Gastroesophageal sphincter (tissue), 4 donors: Measurements from ENCODE around the gene CTNNA3. TPM values are rescaled to one million over a fixed set of nuclear protein-coding genes. Genes with fewer than 3 reads are reported as not detected.

Experiments used
- ATAC-seq: fragments of 150-250 bp; one replicate; pipeline ENCODE4 v1.9.1; 2016; ENCODE audit warnings: mild to moderate bottlenecking, moderate library complexity
- H3K27ac ChIP-seq, 4 donors: fragments of 200-600 bp; sonication (generic) in 3 of 4; 1 replicate in 3 of 4; 2 replicates in 1 of 4; pipeline ENCODE4 v1.5.1; 2016 to 2019
- H3K27me3 ChIP-seq: fragments of 200-600 bp; sonication (generic); one replicate; pipeline ENCODE4 v1.5.1; 2019
- H3K36me3 ChIP-seq, 2 donors: fragments of 200-600 bp; sonication (generic); one replicate each; pipeline ENCODE4 v1.5.1; 2019; ENCODE audit warnings: control low read depth in 1 of 2
- H3K4me1 ChIP-seq, 3 donors: fragments of 200-600 bp; sonication (generic); 1 replicate in 2 of 3; 2 replicates in 1 of 3; pipeline ENCODE4 v1.5.1; 2016 to 2019; ENCODE audit warnings: control low read depth in 2 of 3
- H3K4me3 ChIP-seq, 2 donors: fragments of 200-600 bp; sonication (generic); one replicate each; pipeline ENCODE4 v1.5.1; 2019; ENCODE audit warnings: mild to moderate bottlenecking in 1 of 2, moderate library complexity in 1 of 2
- H3K9me3 ChIP-seq, 3 donors: fragments of 200-600 bp; sonication (generic); one replicate each; pipeline ENCODE4 v1.5.1; 2017 to 2019; ENCODE audit warnings: control low read depth in 2 of 3
- CTCF ChIP-seq, 4 experiments: fragments of 200-600 bp in 2 of 4; fragments of 450-650 bp in 2 of 4; sonication (generic) in 1 of 4; IDR thresholded peaks; one replicate each; pipeline ENCODE4 v1.5.1; 2017 to 2019; ENCODE audit warnings: antibody characterized with exemption in 4 of 4, mild to moderate bottlenecking in 2 of 4, moderate library complexity in 2 of 4
- EP300 ChIP-seq: sonication (generic); formaldehyde crosslinking; IDR thresholded peaks from one replicate; pipeline ENCODE4 v1.6.1; 2017; ENCODE audit warnings: antibody characterized with exemption, mild to moderate bottlenecking
- POLR2A ChIP-seq, 2 donors: fragments of 450-650 bp; IDR thresholded peaks; one replicate each; pipeline ENCODE4 v1.6.1; 2017; ENCODE audit warnings: antibody characterized with exemption in 2 of 2, mild to moderate bottlenecking in 2 of 2, moderate library complexity in 1 of 2
- POLR2AphosphoS5 ChIP-seq: sonication (generic); formaldehyde crosslinking; IDR thresholded peaks from one replicate; pipeline ENCODE4 v1.6.1; 2017; ENCODE audit warnings: antibody characterized with exemption
- WGBS, 2 donors: methylation state at CpG; one replicate each; pipeline ENCODE4 v1.1.5; 2018; ENCODE audit warnings: low coverage in 1 of 2; 5-methylcytosine and 5-hydroxymethylcytosine counted together
- total RNA-seq, 4 donors: library from RNA; depleted of rRNA; stranded (reverse); fragments of >200 nt; gene quantifications; one replicate each; pipeline ENCODE4 v1.1.0, GENCODE V29; 2016

The CTNNA3 gene
- total RNA-seq, 4 donors from 2014 or later = 5.1 to 22.0 (median 13.8) TPM

GRCh38 chr10:66565999-66566398 lies 1130.0 kb downstream of the CTNNA3 start:
- TF ChIP-seq POLR2AphosphoS5 = no peak
- TF ChIP-seq EP300 = no peak
- no peak for TF ChIP-seq CTCF (IDR thresholded peaks at IDR 0.05)
- TF ChIP-seq POLR2A (IDR thresholded peaks at IDR 0.05) = no peak
- Histone ChIP-seq H3K27me3 (no peaks in the 10 kb centered on the region), H3K4me1 (no peaks in the 10 kb centered on the region), H3K27ac (no peak overlapping the region), H3K4me3 (no peak overlapping the region), H3K36me3 (no peaks in the 10 kb centered on the region), H3K9me3 (no peaks in the 10 kb centered on the region)
- WGBS, 2 donors = 72 to 79% methylated on average over 4 of the region's 4 CpGs
- ATAC-seq = no peak

DNA sequence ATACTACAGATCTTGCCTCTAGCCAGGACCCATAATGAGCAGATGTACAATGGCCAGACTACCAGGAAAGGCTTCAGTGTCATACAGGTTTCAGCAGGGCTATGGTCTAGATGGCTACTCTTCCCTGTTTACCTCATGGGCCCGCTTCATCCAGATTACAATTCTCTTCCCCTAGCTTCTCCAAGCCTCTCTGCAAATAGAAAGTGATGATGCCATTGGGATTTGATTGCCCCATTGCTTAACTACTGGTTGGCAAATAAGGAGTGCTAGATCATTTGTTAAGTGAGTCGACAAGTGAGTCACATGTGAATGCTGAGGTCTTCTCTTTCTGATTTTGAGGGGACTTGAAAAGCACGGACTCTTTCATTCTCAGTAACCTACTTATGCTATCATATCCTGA lies 1131.7 kb downstream of the CTNNA3 start:
- Histone ChIP-seq H3K27me3 (no peaks in the 10 kb centered on the region), H3K27ac (no peak overlapping the region), H3K4me1 (no peaks in the 10 kb centered on the region), H3K9me3 (no peaks in the 10 kb centered on the region), H3K4me3 (no peak overlapping the region), H3K36me3 (no peaks in the 10 kb centered on the region)
- no peak for ATAC-seq
- TF ChIP-seq EP300 (no peak), POLR2A (IDR thresholded peaks at IDR 0.05) (no peak), CTCF (IDR thresholded peaks at IDR 0.05) (no peak), POLR2AphosphoS5 (no peak)
- WGBS, 2 donors = 57 to 83% methylated on average over 1 of the region's 3 CpGs

DNA sequence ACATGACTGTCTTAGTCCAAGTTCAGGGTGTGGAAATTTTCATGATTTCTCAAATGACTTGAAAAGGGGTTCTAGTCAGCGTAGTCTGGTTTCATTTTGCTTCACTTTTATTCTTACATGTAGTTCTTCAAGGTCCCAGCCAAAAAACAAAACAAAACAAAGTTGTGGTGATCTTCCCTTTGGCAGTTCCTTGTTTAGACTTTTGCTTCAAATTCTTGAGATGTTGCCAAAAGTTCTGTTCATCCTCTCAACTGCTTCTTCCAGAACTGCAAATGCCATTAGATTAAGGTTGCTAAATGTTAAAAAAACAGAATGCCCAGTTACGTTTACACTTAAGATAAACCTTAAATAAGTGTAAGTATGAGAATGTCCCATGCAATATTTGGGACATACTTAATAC lies 1140.9 kb downstream of the CTNNA3 start:
- no peaks in the 10 kb centered on the region for H3K36me3 ChIP-seq
- no peak for ATAC-seq
- TF ChIP-seq EP300 = no peak
- TF ChIP-seq POLR2A (IDR thresholded peaks at IDR 0.05) = no peak
- TF ChIP-seq CTCF (IDR thresholded peaks at IDR 0.05) = no peak
- TF ChIP-seq POLR2AphosphoS5 = no peak
- 19 to 28% methylated on average over 2 of the region's 2 CpGs for WGBS, 2 donors
- peaks cover 0 to 8% (median 0%) of the 10 kb centered on the region in 3 donors for H3K4me1 ChIP-seq
- H3K27me3 ChIP-seq = no peaks in the 10 kb centered on the region
- no peak overlapping the region for H3K4me3 ChIP-seq
- no peaks in the 10 kb centered on the region for H3K9me3 ChIP-seq
- H3K27ac ChIP-seq = no peak overlapping the region

- no peak for TF ChIP-seq POLR2A (IDR thresholded peaks at IDR 0.05)
- ATAC-seq = no peak
- Histone ChIP-seq H3K4me3 (no peak overlapping the region), H3K4me1 (peaks cover 0 to 8% (median 0%) of the 10 kb centered on the region in 3 donors), H3K36me3 (no peaks in the 10 kb centered on the region), H3K27me3 (no peaks in the 10 kb centered on the region), H3K27ac (no peak overlapping the region), H3K9me3 (no peaks in the 10 kb centered on the region)
- WGBS, 2 donors = 88 to 96% methylated on average over 1 of the region's 1 CpG
Observed at GRCh38 chr10:66552331-66552730, 1143.7 kb downstream of the CTNNA3 start.

GRCh38 chr10:66550351-66550750 lies 1145.6 kb downstream of the CTNNA3 start:
- Histone ChIP-seq H3K27me3 (no peaks in the 10 kb centered on the region), H3K36me3 (no peaks in the 10 kb centered on the region), H3K4me1 (peaks cover 0 to 4% (median 0%) of the 10 kb centered on the region in 3 donors), H3K4me3 (no peak overlapping the region), H3K27ac (no peak overlapping the region), H3K9me3 (no peaks in the 10 kb centered on the region)
- 29% methylated on average over 3 of the region's 3 CpGs for WGBS, 2 donors
- ATAC-seq = no peak
- no peak for TF ChIP-seq POLR2A (IDR thresholded peaks at IDR 0.05)
- TF ChIP-seq POLR2AphosphoS5 = no peak
- no peak for TF ChIP-seq EP300
- no peak for TF ChIP-seq CTCF (IDR thresholded peaks at IDR 0.05)
